Upper lobe of left lung (tissue), 6 donors: ENCODE results near the gene SFT2D1. TPM values are rescaled to one million over a fixed set of nuclear protein-coding genes. Genes with fewer than 3 reads are reported as not detected.

Experiments
- ATAC-seq, 2 donors: fragments of 200-7000 bp; cut with Tn5 transposase; one replicate each; pipeline ENCODE4 v1.9.1; 2022; ENCODE audit warnings: mild to moderate bottlenecking in 2 of 2, moderate library complexity in 2 of 2; ENCODE audit not compliant: low FRiP score in 2 of 2
- DNase-seq, 2 donors: peaks; one replicate each; pipeline ENCODE4 v3.0.0-alpha.2; 2019 to 2020
- H3K27ac ChIP-seq, 4 donors: fragments of 200-600 bp; sonication (generic); one replicate each; pipeline ENCODE4 v1.5.1; 2016 to 2019
- H3K27me3 ChIP-seq, 4 donors: fragments of 200-600 bp; sonication (generic); one replicate each; pipeline ENCODE4 v1.5.1; 2017 to 2019
- H3K36me3 ChIP-seq, 4 donors: fragments of 200-600 bp; sonication (generic); one replicate each; pipeline ENCODE4 v1.5.1; 2016 to 2019
- H3K4me1 ChIP-seq, 4 donors: fragments of 200-600 bp; sonication (generic); one replicate each; pipeline ENCODE4 v1.5.1; 2018 to 2019
- H3K4me3 ChIP-seq, 4 donors: fragments of 200-600 bp; sonication (generic); one replicate each; pipeline ENCODE4 v1.5.1; 2017 to 2019; ENCODE audit warnings: mild to moderate bottlenecking in 2 of 4, moderate library complexity in 1 of 4
- H3K9me3 ChIP-seq, 4 donors: fragments of 200-600 bp; sonication (generic); one replicate each; pipeline ENCODE4 v1.5.1; 2018 to 2019
- EP300 ChIP-seq, 4 donors: sonication (generic); formaldehyde crosslinking; IDR thresholded peaks; one replicate each; pipeline ENCODE4 v1.5.1; 2017; ENCODE audit warnings: antibody characterized with exemption in 4 of 4, control low read depth in 2 of 4
- POLR2A ChIP-seq, 4 donors: fragments of 450-650 bp; IDR thresholded peaks; one replicate each; pipeline ENCODE4 v1.5.1; 2016 to 2017; ENCODE audit warnings: antibody characterized with exemption in 4 of 4, mild to moderate bottlenecking in 2 of 4
- POLR2AphosphoS5 ChIP-seq, 2 donors: sonication (generic); formaldehyde crosslinking; IDR thresholded peaks; one replicate each; pipeline ENCODE4 v1.5.1; 2017; ENCODE audit warnings: antibody characterized with exemption in 2 of 2
- WGBS, 2 donors: methylation state at CpG; one replicate each; pipeline ENCODE4 v1.1.5; 2017 to 2018; 5-methylcytosine and 5-hydroxymethylcytosine counted together
- total RNA-seq, 6 donors: library from RNA; depleted of rRNA in 4 of 6; stranded (reverse); fragments of >200 nt in 4 of 6; gene quantifications; one replicate each; pipeline versions ENCODE4 v1.1.0 to v1.2.1, GENCODE V29; 2016 to 2021
- TF ChIP-seq, protein P1 (sequence below), 6 experiments: fragments of 450-650 bp in 4 of 6; fragments of 200-600 bp in 2 of 6; sonication (generic) in 2 of 6; IDR thresholded peaks; one replicate each; pipeline ENCODE4 v1.5.1; 2016 to 2019; ENCODE audit warnings: antibody characterized with exemption in 6 of 6
- donor health status: DM: no; HTN: no; CAD: no; lungs with moderate emphysema.
- donor health status: DM: no; HTN: yes; CAD: no; lungs with severe emphysema.

SFT2D1 gene
- total RNA-seq, 6 donors from 2014 or later: 8.4 to 56.5 (median 44.9) TPM

GRCh38 chr6:166381733-166382499, 39.6 kb upstream of the SFT2D1 start:
- no peak for TF ChIP-seq EP300 (IDR thresholded peaks at IDR 0.05)
- TF ChIP-seq, protein P1, sequence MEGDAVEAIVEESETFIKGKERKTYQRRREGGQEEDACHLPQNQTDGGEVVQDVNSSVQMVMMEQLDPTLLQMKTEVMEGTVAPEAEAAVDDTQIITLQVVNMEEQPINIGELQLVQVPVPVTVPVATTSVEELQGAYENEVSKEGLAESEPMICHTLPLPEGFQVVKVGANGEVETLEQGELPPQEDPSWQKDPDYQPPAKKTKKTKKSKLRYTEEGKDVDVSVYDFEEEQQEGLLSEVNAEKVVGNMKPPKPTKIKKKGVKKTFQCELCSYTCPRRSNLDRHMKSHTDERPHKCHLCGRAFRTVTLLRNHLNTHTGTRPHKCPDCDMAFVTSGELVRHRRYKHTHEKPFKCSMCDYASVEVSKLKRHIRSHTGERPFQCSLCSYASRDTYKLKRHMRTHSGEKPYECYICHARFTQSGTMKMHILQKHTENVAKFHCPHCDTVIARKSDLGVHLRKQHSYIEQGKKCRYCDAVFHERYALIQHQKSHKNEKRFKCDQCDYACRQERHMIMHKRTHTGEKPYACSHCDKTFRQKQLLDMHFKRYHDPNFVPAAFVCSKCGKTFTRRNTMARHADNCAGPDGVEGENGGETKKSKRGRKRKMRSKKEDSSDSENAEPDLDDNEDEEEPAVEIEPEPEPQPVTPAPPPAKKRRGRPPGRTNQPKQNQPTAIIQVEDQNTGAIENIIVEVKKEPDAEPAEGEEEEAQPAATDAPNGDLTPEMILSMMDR (IDR thresholded peaks at IDR 0.05): peak; percentile 61 to 91 (median 86)
- peak in 1 of 4 donors; percentile 39 for TF ChIP-seq POLR2A (IDR thresholded peaks at IDR 0.05)
- TF ChIP-seq POLR2AphosphoS5 (IDR thresholded peaks at IDR 0.05): peak in 1 of 2 donors; percentile 43
- ATAC-seq: peak; percentile 74 to 89

DNA sequence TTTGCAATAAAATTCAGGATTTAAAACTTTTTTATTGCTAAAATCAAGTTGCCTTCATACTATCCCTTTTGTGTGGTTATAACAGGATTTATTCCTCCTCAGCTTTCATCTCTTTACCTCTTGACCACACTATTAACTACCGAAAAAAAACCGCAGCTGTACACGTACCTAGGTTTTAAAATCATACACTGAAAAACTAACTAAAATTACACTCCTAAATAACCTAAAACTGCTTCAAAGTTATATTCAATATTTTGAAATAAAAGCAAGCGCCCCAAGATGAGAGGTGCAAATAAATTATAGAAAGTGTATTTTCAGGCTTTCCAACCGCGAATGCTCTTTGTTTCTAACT, 39.0 kb upstream of the SFT2D1 start:
- 29 to 35% methylated on average over 6 of the region's 6 CpGs for WGBS, 2 donors
- no peaks in the 10 kb centered on the region for H3K27me3 ChIP-seq
- no peaks in the 10 kb centered on the region for H3K36me3 ChIP-seq
- ATAC-seq (no peak), DNase-seq (no peak)
- no peaks in the 10 kb centered on the region for H3K9me3 ChIP-seq
- H3K4me1 ChIP-seq: peaks cover 10 to 32% (median 17%) of the 10 kb centered on the region in 4 donors
- TF ChIP-seq, protein P1 (IDR thresholded peaks at IDR 0.05): no peak
- TF ChIP-seq POLR2A (IDR thresholded peaks at IDR 0.05): no peak
- no peak for TF ChIP-seq POLR2AphosphoS5 (IDR thresholded peaks at IDR 0.05)
- TF ChIP-seq EP300 (IDR thresholded peaks at IDR 0.05): no peak
- H3K27ac ChIP-seq: peak overlapping the region; percentile 27 to 94 (median 92)
- H3K4me3 ChIP-seq: peak overlapping the region in 3 of 4 donors; percentile 91 to 96 (median 91)

More at GRCh38 chr6:166381733-166382499, 39.6 kb upstream of the SFT2D1 start:
- peak overlapping the region; percentile 83 to 96 (median 91) for H3K4me3 ChIP-seq
- H3K4me1 ChIP-seq: peaks cover 10 to 32% (median 17%) of the 10 kb centered on the region in 4 donors
- DNase-seq: peak; percentile 92 to 96
- peak overlapping the region; percentile 90 to 94 (median 92) for H3K27ac ChIP-seq
- no peaks in the 10 kb centered on the region for H3K36me3 ChIP-seq
- H3K9me3 ChIP-seq: no peaks in the 10 kb centered on the region
- H3K27me3 ChIP-seq: no peaks in the 10 kb centered on the region
- 0 to 1% methylated on average over 10 to 24 of the region's 49 CpGs for WGBS, 2 donors

- WGBS, 2 donors: 57 to 66% methylated on average over 4 of the region's 4 CpGs
- H3K4me3 ChIP-seq: no peak overlapping the region
- peaks cover 10 to 32% (median 17%) of the 10 kb centered on the region in 4 donors for H3K4me1 ChIP-seq
- no peak for TF ChIP-seq POLR2A (IDR thresholded peaks at IDR 0.05)
- no peak for TF ChIP-seq POLR2AphosphoS5 (IDR thresholded peaks at IDR 0.05)
- TF ChIP-seq EP300 (IDR thresholded peaks at IDR 0.05): no peak
- TF ChIP-seq, protein P1 (IDR thresholded peaks at IDR 0.05): no peak
- H3K36me3 ChIP-seq: no peaks in the 10 kb centered on the region
- peak in 1 of 2 donors; percentile 58 for DNase-seq
- H3K27ac ChIP-seq: no peak overlapping the region
- H3K9me3 ChIP-seq: no peaks in the 10 kb centered on the region
- no peaks in the 10 kb centered on the region for H3K27me3 ChIP-seq
- ATAC-seq: no peak
Observed at GRCh38 chr6:166379800-166380199, 37.5 kb upstream of the SFT2D1 start.

- no peak for ATAC-seq
- Histone ChIP-seq H3K4me1 (peaks cover 8 to 29% (median 15%) of the 10 kb centered on the region in 4 donors), H3K4me3 (no peak overlapping the region), H3K36me3 (no peaks in the 10 kb centered on the region), H3K27ac (no peak overlapping the region), H3K9me3 (no peaks in the 10 kb centered on the region), H3K27me3 (no peaks in the 10 kb centered on the region)
- TF ChIP-seq POLR2AphosphoS5 (IDR thresholded peaks at IDR 0.05) (no peak), POLR2A (IDR thresholded peaks at IDR 0.05) (no peak), EP300 (IDR thresholded peaks at IDR 0.05) (no peak)
- TF ChIP-seq, protein P1 (IDR thresholded peaks at IDR 0.05): no peak
- 86 to 100% methylated on average over 1 of the region's 1 CpG for WGBS, 2 donors
- no peak for DNase-seq
Observed at GRCh38 chr6:166379103-166379586, 36.8 kb upstream of the SFT2D1 start.
